Erythroblast (primary cell): ENCODE data around the gene KRT74.

Experiments
- GATA1 ChIP-seq: IDR thresholded peaks from 2 replicates; pipeline ENCODE4 v1.6.1; 2011; ENCODE audit warnings: low read depth, mild to moderate bottlenecking, control low read depth, low read length, moderate library complexity
- POLR2A ChIP-seq: IDR thresholded peaks from 2 replicates; pipeline ENCODE4 v1.6.1; 2011; ENCODE audit warnings: mild to moderate bottlenecking, low read length

DNA sequence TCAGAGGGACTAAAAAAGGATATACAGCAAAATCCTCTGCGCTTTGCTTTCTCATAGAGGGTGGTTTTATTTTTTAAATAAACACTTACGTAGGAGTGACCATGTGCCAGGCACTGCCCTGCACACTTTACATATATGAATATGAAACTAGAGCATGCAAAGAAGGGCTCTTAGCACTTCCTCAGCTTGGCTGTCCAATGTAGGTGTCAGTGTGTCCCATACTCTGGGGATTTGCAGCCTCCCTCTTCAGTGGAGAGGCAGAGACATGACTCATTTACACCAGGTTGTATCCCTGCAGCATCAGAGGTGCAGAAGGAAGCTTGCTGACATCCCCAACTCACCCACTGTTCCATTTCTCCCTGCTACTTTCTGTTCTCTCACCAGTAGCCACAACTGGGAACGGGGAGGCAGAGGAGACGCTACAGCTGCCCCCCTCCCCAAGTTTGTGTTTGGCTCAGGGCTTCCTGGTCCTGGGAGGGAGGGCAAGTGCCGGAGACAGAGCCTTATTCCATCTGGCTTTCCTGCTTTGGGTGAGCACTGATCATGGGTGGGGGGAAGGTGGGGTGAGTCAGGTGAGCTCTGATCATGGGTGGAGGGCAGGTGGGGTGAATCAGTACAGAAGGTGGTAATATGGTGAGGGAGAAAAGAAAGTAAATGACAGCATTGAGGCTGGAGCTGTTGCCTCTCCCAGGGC lies 48.6 kb downstream of the KRT74 start:
- TF ChIP-seq POLR2A (no peak), GATA1 (no peak)
